Dermis microvascular lymphatic vessel endothelial cell (primary cell): ENCODE results near the gene WHRN. TPM values are rescaled to one million over a fixed set of nuclear protein-coding genes. Genes with fewer than 3 reads are reported as not detected.

Experiments used
- DNase-seq, 2 donors: peaks; one replicate each; pipeline versions ENCODE4 v3.0.0 to v3.0.0-alpha.2; 2010; ENCODE audit warnings: low read depth in 2 of 2
- total RNA-seq: library from RNA; depleted of rRNA; stranded (reverse); fragments of >200 nt; gene quantifications from 2 replicates; pipeline ENCODE4 v1.2.1, GENCODE V29; 2014

Gene WHRN
- total RNA-seq, 1 donor from 2014 or later, result 0.13 TPM

GRCh38 chr9:114450833-114451706, 54.2 kb downstream of the WHRN start:
- DNase-seq, result no peak

- no peak for DNase-seq
Observed at GRCh38 chr9:114450181-114450580, 55.1 kb downstream of the WHRN start.

GRCh38 chr9:114449236-114449635, 56.0 kb downstream of the WHRN start:
- DNase-seq, result no peak

GRCh38 chr9:114448706-114449105, 56.6 kb downstream of the WHRN start:
- no peak for DNase-seq

- no peak for DNase-seq
Observed at GRCh38 chr9:114446672-114447450, 58.4 kb downstream of the WHRN start.

GRCh38 chr9:114446036-114446435, 59.2 kb downstream of the WHRN start:
- DNase-seq, result peak in 1 of 2 donors; percentile 62

- no peak for DNase-seq
Observed at GRCh38 chr9:114445616-114446015, 59.7 kb downstream of the WHRN start.

GRCh38 chr9:114442022-114442421, 63.3 kb downstream of the WHRN start:
- no peak for DNase-seq

- DNase-seq, result no peak
Observed at GRCh38 chr9:114437401-114437893, 67.8 kb downstream of the WHRN start.

GRCh38 chr9:114434878-114435311, 70.4 kb downstream of the WHRN start:
- DNase-seq, result peak; percentile 18 to 50

GRCh38 chr9:114433720-114434255, 71.5 kb downstream of the WHRN start:
- DNase-seq, result no peak

GRCh38 chr9:114433086-114433485, 72.2 kb downstream of the WHRN start:
- DNase-seq, result no peak

GRCh38 chr9:114432323-114433067, 72.8 kb downstream of the WHRN start:
- no peak for DNase-seq

- no peak for DNase-seq
Observed at GRCh38 chr9:114431770-114432169, 73.5 kb downstream of the WHRN start.

- no peak for DNase-seq
Observed at GRCh38 chr9:114431003-114431402, 74.3 kb downstream of the WHRN start.

- DNase-seq, result no peak
Observed at GRCh38 chr9:114430457-114430856, 74.8 kb downstream of the WHRN start.

GRCh38 chr9:114429488-114429887, 75.8 kb downstream of the WHRN start:
- DNase-seq, result no peak

GRCh38 chr9:114428466-114428865, 76.8 kb downstream of the WHRN start:
- DNase-seq, result no peak

GRCh38 chr9:114427644-114428043, 77.6 kb downstream of the WHRN start:
- no peak for DNase-seq

- DNase-seq, result no peak
Observed at GRCh38 chr9:114426046-114426948, 79.0 kb downstream of the WHRN start.
